ENCODE measurements around the gene GPD1L.

GPD1L gene

GRCh38 chr3:32140943-32141342 is 34.5 kb downstream of the GPD1L start:
- no peak for DNase-seq

GRCh38 chr3:32143849-32144757 is 37.7 kb downstream of the GPD1L start:
- peak; percentile 72 for DNase-seq

- no peak for DNase-seq
Observed at GRCh38 chr3:32146746-32147211, 40.4 kb downstream of the GPD1L start.

- DNase-seq: no peak
Observed at GRCh38 chr3:32147509-32147908, 41.1 kb downstream of the GPD1L start.

- DNase-seq: no peak
Observed at GRCh38 chr3:32147933-32148332, 41.5 kb downstream of the GPD1L start.

- DNase-seq: no peak
Observed at GRCh38 chr3:32148351-32148750, 41.9 kb downstream of the GPD1L start.

- DNase-seq: no peak
Observed at GRCh38 chr3:32153414-32154204, 47.2 kb downstream of the GPD1L start.

- DNase-seq: no peak
Observed at GRCh38 chr3:32154205-32154579, 47.8 kb downstream of the GPD1L start.

GRCh38 chr3:32155117-32155516 is 48.7 kb downstream of the GPD1L start:
- DNase-seq: no peak

- no peak for DNase-seq
Observed at GRCh38 chr3:32157600-32158264, 51.3 kb downstream of the GPD1L start.

GRCh38 chr3:32160706-32161214 is 54.3 kb downstream of the GPD1L start:
- DNase-seq: no peak

- DNase-seq: no peak
Observed at GRCh38 chr3:32165442-32165841, 59.0 kb downstream of the GPD1L start.

GRCh38 chr3:32166654-32167053 is 60.2 kb downstream of the GPD1L start:
- no peak for DNase-seq

GRCh38 chr3:32172420-32172819 is 66.0 kb downstream of the GPD1L start:
- DNase-seq: no peak

GRCh38 chr3:32175607-32176197 is 69.3 kb downstream of the GPD1L start:
- peak; percentile 46 for DNase-seq

GRCh38 chr3:32176989-32177701 is 70.7 kb downstream of the GPD1L start:
- peak; percentile 42 for DNase-seq

GRCh38 chr3:32177702-32178198 is 71.3 kb downstream of the GPD1L start:
- DNase-seq: peak; percentile 52

- no peak for DNase-seq
Observed at GRCh38 chr3:32180141-32180784, 73.8 kb downstream of the GPD1L start.

- DNase-seq: peak; percentile 46
Observed at GRCh38 chr3:32181365-32181764, 74.9 kb downstream of the GPD1L start.

GRCh38 chr3:32181796-32182195 is 75.4 kb downstream of the GPD1L start:
- no peak for DNase-seq

GRCh38 chr3:32184187-32184730 is 77.8 kb downstream of the GPD1L start:
- no peak for DNase-seq
